PFSK-1 (cell line): ENCODE data around the gene ETDC.

Experiments used
- FOXP2 ChIP-seq: optimal IDR thresholded peaks from 2 replicates; pipeline ENCODE3; 2011; ENCODE audit warnings: borderline replicate concordance, control low read depth, inconsistent platforms; ENCODE audit not compliant: insufficient read depth; ENCODE audit errors: extremely low read length, extremely low read depth
- POLR2AphosphoS5 ChIP-seq: IDR thresholded peaks from 2 replicates; pipeline ENCODE4 v1.6.1; 2012; ENCODE audit warnings: low read depth, mild to moderate bottlenecking, control low read depth, low read length, moderate library complexity
- REST ChIP-seq, 2 experiments: IDR thresholded peaks; 2 replicates each; pipeline versions ENCODE4 v1.6.1 to v1.8.0; 2011 to 2012; ENCODE audit warnings: low read depth in 2 of 2, low read length in 2 of 2, control low read depth in 1 of 2, inconsistent platforms in 1 of 2, mild to moderate bottlenecking in 1 of 2, moderate library complexity in 1 of 2; ENCODE audit not compliant: insufficient read depth in 1 of 2
- SIN3A ChIP-seq: IDR thresholded peaks from 2 replicates; pipeline ENCODE4 v1.6.1; 2012; ENCODE audit warnings: mild to moderate bottlenecking, low read length, moderate library complexity, borderline replicate concordance; ENCODE audit not compliant: insufficient read depth
- TAF1 ChIP-seq: IDR thresholded peaks from 2 replicates; pipeline ENCODE4 v1.6.1; 2012; ENCODE audit warnings: low read length, control low read depth, borderline replicate concordance; ENCODE audit not compliant: insufficient read depth

The ETDC gene

GRCh38 chrX:135315864-135316263 lies 6.6 kb downstream of the ETDC start:
- no peak for TF ChIP-seq POLR2AphosphoS5
- TF ChIP-seq SIN3A: no peak
- no peak for TF ChIP-seq TAF1
- no peak for TF ChIP-seq FOXP2
- no peak for TF ChIP-seq REST (IDR thresholded peaks at IDR 0.05; ENCODE audit: insufficient read depth in 1 of 2, low read depth in 2 of 2, low read length in 2 of 2)

DNA sequence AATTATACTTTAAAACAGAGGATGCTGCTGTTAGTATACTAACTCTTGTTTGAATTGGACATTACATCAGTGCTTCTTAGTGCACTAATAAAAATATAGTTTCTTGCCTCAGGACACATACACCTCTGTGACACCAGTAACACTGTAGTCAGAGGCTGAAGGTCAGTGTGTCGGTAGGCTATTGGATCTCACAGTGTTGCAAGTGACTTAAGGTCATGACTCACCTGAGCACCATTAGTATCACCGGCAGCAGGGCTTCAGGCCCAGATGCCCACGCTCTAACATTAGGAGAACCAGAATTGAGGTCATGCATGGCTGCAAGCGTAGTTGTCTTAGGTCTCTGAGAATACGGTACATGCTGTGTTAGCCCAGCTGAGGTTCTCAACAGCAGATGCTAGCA lies 15.2 kb downstream of the ETDC start:
- TF ChIP-seq REST (IDR thresholded peaks at IDR 0.05; ENCODE audit: insufficient read depth in 1 of 2, low read depth in 2 of 2, low read length in 2 of 2): no peak

DNA sequence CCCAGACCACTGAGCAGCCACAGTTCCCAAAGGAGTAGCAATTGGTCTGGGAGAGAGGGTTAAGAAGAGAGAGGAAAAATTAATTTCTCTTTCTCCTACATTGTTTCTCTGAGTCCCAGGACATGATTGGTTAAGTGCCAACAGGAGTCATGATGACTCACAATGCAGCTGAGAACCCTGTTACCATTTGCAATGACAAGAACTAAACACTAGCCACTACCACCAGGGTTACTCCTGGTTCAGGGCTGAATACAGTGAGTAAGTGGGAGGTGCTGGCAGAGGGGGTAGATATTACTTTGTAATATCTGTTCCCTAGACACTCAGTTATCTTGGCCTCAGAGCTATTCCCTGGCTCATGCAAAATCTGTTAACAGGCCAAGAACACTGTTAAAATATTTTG lies 18.0 kb downstream of the ETDC start:
- no peak for TF ChIP-seq REST (IDR thresholded peaks at IDR 0.05; ENCODE audit: insufficient read depth in 1 of 2, low read depth in 2 of 2, low read length in 2 of 2)
- TF ChIP-seq SIN3A: no peak
- TF ChIP-seq FOXP2: no peak
- TF ChIP-seq TAF1: no peak
- TF ChIP-seq POLR2AphosphoS5: no peak

DNA sequence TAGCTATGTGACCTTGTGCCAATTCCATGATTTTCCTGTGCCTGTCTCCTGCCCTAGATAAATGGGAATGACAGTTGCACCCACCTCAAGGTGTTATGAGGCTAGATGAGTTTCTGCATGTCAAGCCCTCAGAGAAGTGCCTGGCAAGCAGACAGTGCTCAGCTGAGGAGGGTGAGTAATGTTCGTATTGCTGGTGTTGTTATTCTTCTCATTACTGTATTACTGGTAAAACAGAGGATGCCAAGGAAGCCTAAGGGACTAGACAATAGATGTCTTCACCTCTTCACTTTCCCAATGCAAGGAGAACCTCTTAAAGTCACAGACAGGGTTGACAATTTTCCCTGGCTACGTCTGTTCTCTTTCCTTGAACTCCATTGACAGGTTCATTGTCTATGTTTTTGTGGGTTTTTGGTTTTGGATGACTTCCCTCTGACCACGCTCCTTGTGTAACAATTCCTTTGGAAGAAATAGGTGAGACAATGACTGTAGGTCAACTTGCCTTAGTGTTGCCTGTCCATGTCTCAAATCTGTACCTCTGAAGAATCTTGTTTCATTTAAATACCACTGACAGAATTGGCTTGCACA lies 19.2 kb downstream of the ETDC start:
- TF ChIP-seq SIN3A (no peak), POLR2AphosphoS5 (no peak), TAF1 (no peak), FOXP2 (no peak), REST (IDR thresholded peaks at IDR 0.05; ENCODE audit: insufficient read depth in 1 of 2, low read depth in 2 of 2, low read length in 2 of 2) (no peak)

DNA sequence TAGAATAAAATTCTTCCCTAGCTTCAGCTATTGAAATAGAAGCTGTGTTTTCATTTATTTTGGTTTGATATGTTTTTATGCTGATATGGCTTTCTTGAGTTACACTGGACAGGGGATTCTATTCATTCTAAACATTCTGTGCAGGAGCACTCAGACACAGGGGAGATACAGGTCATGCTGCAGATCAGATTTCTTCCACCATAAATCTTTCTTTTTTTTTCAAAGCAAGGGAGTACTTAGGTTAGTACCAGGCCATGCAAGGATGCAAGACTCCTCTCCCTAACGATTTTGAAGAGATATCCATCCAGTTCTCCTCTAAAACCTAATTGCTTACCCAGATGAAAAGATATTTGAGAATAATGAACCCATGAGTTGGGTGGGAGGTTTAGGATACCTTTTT lies 21.4 kb downstream of the ETDC start:
- TF ChIP-seq REST (IDR thresholded peaks at IDR 0.05; ENCODE audit: insufficient read depth in 1 of 2, low read depth in 2 of 2, low read length in 2 of 2): no peak
- no peak for TF ChIP-seq TAF1
- no peak for TF ChIP-seq POLR2AphosphoS5
- TF ChIP-seq SIN3A: no peak
- TF ChIP-seq FOXP2: no peak
